GM19452 (cell line): ENCODE measurements around the gene CCDC60.

Experiments used
- ATAC-seq: cut with Tn5 transposase; IDR thresholded peaks from one replicate; pipeline ENCODE4 v1.9.1; 2021; ENCODE audit not compliant: unreplicated experiment

The CCDC60 gene

GRCh38 chr12:119444462-119445044 lies 110.0 kb downstream of the CCDC60 start:
- ATAC-seq, result no peak

- no peak for ATAC-seq
Measured at GRCh38 chr12:119446459-119446858, 111.9 kb downstream of the CCDC60 start.

GRCh38 chr12:119447126-119447525 lies 112.6 kb downstream of the CCDC60 start:
- no peak for ATAC-seq

GRCh38 chr12:119447618-119448017 lies 113.1 kb downstream of the CCDC60 start:
- no peak for ATAC-seq

- ATAC-seq, result no peak
Measured at GRCh38 chr12:119448611-119449131, 114.1 kb downstream of the CCDC60 start.

- no peak for ATAC-seq
Measured at GRCh38 chr12:119450771-119451170, 116.2 kb downstream of the CCDC60 start.

- ATAC-seq, result no peak
Measured at GRCh38 chr12:119456824-119457223, 122.3 kb downstream of the CCDC60 start.

- no peak for ATAC-seq
Measured at GRCh38 chr12:119457271-119457670, 122.7 kb downstream of the CCDC60 start.

- ATAC-seq, result no peak
Measured at GRCh38 chr12:119459481-119459880, 125.0 kb downstream of the CCDC60 start.

GRCh38 chr12:119460876-119461275 lies 126.3 kb downstream of the CCDC60 start:
- ATAC-seq, result no peak

- ATAC-seq, result no peak
Measured at GRCh38 chr12:119461636-119462214, 127.2 kb downstream of the CCDC60 start.

GRCh38 chr12:119463211-119463926 lies 128.8 kb downstream of the CCDC60 start:
- ATAC-seq, result no peak

- no peak for ATAC-seq
Measured at GRCh38 chr12:119468296-119468695, 133.8 kb downstream of the CCDC60 start.

GRCh38 chr12:119475650-119476049 lies 141.1 kb downstream of the CCDC60 start:
- ATAC-seq, result no peak

GRCh38 chr12:119476951-119477350 lies 142.4 kb downstream of the CCDC60 start:
- ATAC-seq, result no peak

GRCh38 chr12:119479121-119479561 lies 144.6 kb downstream of the CCDC60 start:
- no peak for ATAC-seq

- ATAC-seq, result no peak
Measured at GRCh38 chr12:119480551-119480950, 146.0 kb downstream of the CCDC60 start.

- ATAC-seq, result no peak
Measured at GRCh38 chr12:119486599-119487154, 152.1 kb downstream of the CCDC60 start.

GRCh38 chr12:119491814-119492213 lies 157.3 kb downstream of the CCDC60 start:
- ATAC-seq, result no peak

- no peak for ATAC-seq
Measured at GRCh38 chr12:119500209-119500608, 165.7 kb downstream of the CCDC60 start.

- ATAC-seq, result no peak
Measured at GRCh38 chr12:119501052-119501451, 166.5 kb downstream of the CCDC60 start.

- ATAC-seq, result no peak
Measured at GRCh38 chr12:119505001-119505400, 170.5 kb downstream of the CCDC60 start.
